ENCODE measurements around the gene IST1. TPM values are rescaled to one million over a fixed set of nuclear protein-coding genes. Genes with fewer than 3 reads are reported as not detected.

The IST1 gene
- total and polyA plus RNA-seq, 2 experiments from 2014 or later: 144 to 240 TPM

DNA sequence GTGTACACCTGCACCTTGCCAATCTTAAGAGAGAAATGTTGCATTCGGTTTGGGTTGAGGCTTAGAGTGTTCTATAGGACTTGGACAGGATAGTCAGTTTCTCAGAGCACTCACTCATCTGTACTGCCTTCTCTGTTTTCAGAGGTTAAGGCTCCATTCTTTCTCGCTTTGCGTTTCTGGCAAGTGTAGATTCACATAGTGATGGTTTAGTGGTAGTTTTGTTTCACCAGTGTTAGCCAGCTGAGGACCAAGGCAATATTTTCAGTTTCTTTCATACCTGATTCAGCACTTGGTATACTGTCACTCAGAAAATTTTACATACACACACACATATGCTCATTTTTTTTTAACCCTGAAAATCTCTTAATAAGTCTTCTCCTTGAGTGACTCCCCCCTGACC, 48.2 kb upstream of the IST1 start:
- TF ChIP-seq EZH2phosphoT487 (IDR thresholded peaks at IDR 0.05; ENCODE audit: low read depth, severe bottlenecking, unreplicated experiment): no peak
- TF ChIP-seq, protein P1, sequence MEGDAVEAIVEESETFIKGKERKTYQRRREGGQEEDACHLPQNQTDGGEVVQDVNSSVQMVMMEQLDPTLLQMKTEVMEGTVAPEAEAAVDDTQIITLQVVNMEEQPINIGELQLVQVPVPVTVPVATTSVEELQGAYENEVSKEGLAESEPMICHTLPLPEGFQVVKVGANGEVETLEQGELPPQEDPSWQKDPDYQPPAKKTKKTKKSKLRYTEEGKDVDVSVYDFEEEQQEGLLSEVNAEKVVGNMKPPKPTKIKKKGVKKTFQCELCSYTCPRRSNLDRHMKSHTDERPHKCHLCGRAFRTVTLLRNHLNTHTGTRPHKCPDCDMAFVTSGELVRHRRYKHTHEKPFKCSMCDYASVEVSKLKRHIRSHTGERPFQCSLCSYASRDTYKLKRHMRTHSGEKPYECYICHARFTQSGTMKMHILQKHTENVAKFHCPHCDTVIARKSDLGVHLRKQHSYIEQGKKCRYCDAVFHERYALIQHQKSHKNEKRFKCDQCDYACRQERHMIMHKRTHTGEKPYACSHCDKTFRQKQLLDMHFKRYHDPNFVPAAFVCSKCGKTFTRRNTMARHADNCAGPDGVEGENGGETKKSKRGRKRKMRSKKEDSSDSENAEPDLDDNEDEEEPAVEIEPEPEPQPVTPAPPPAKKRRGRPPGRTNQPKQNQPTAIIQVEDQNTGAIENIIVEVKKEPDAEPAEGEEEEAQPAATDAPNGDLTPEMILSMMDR (IDR thresholded peaks at IDR 0.05; ENCODE audit: poor library complexity): no peak
- TF ChIP-seq EZH2 (IDR thresholded peaks at IDR 0.05; ENCODE audit: borderline replicate concordance): no peak
- H3K36me3 ChIP-seq (replicated peaks; ENCODE audit: insufficient read depth, low read depth): no peaks in the 10 kb centered on the region
- H3K4me1 ChIP-seq (ENCODE audit: insufficient read depth): peaks cover 9% of the 10 kb centered on the region
- no peak overlapping the region for H2AFZ ChIP-seq
- 82% methylated on average over 3 of the region's 3 CpGs for WGBS (ENCODE audit: low lambda C conversion rate, missing lambda C conversion rate)
- no peaks in the 10 kb centered on the region for H3K9me3 ChIP-seq (ENCODE audit: low read depth)
- H4K20me1 ChIP-seq (ENCODE audit: insufficient read depth, poor library complexity, severe bottlenecking): peaks cover 3% of the 10 kb centered on the region
- peaks cover 27% of the 10 kb centered on the region for H3K79me2 ChIP-seq
- H3K9me2 ChIP-seq (replicated peaks; ENCODE audit: insufficient read depth): no peaks in the 10 kb centered on the region
- H3K27me3 ChIP-seq: no peaks in the 10 kb centered on the region
- peak overlapping the region; percentile 88 for H3K4me3 ChIP-seq
- no peak for DNase-seq (ENCODE audit: low spot score)
- peak overlapping the region; percentile 88 for H3K4me2 ChIP-seq
- H3K27ac ChIP-seq: no peak overlapping the region

DNA sequence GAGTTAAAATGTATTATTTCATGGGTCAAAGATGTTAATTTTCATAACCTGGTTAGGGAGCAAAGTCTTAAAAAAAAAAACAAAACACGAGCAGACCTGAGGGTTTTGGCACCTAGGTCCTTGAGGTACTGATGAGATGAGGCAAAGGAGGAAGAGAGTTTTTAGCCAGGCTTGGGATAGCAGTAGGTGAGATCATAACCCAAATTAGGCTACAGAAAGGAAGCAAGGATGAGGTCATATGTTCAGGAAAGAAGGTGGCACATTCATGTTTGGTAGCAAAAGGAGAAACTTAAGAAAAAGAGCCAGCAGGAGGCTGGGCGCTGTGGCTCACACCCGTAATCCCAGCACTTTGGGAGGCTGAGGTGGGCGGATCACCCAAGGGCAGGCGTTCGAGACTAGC, 46.7 kb upstream of the IST1 start:
- Histone ChIP-seq H3K9me2 (replicated peaks; ENCODE audit: insufficient read depth) (no peaks in the 10 kb centered on the region), H3K27ac (no peak overlapping the region), H3K79me2 (peaks cover 34% of the 10 kb centered on the region), H3K4me2 (no peak overlapping the region), H3K36me3 (replicated peaks; ENCODE audit: insufficient read depth, low read depth) (no peaks in the 10 kb centered on the region), H2AFZ (no peak overlapping the region), H3K4me1 (ENCODE audit: insufficient read depth) (peaks cover 9% of the 10 kb centered on the region), H4K20me1 (ENCODE audit: insufficient read depth, poor library complexity, severe bottlenecking) (peaks cover 3% of the 10 kb centered on the region), H3K27me3 (no peaks in the 10 kb centered on the region), H3K9me3 (ENCODE audit: low read depth) (no peaks in the 10 kb centered on the region), H3K4me3 (no peak overlapping the region)
- WGBS (ENCODE audit: low lambda C conversion rate, missing lambda C conversion rate): 81% methylated on average over 6 of the region's 6 CpGs
- TF ChIP-seq EZH2phosphoT487 (IDR thresholded peaks at IDR 0.05; ENCODE audit: low read depth, severe bottlenecking, unreplicated experiment): no peak
- TF ChIP-seq, protein P1 (IDR thresholded peaks at IDR 0.05; ENCODE audit: poor library complexity): no peak
- TF ChIP-seq EZH2 (IDR thresholded peaks at IDR 0.05; ENCODE audit: borderline replicate concordance): no peak
- DNase-seq (ENCODE audit: low spot score): no peak

DNA sequence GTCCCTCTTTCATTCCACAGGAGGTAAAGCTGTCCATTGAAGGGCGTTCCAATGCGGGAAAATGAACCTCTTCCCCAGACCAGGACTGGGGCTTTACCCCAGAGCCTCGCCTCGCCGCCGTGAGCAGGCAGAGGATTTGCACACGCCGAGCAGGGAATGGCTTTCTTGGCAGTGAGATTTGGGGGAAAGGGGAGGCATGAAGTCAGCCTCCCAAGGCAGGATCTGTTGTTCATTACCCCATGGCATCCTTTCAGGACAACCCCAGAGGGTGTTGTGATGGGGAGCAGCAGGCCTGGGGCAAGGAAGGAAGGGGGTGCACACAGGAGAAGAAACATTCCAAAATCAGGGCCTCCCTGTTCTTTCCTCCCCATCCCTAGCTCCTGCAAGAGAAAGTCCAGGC, 43.6 kb upstream of the IST1 start:
- Histone ChIP-seq H3K9me3 (ENCODE audit: low read depth) (no peaks in the 10 kb centered on the region), H3K79me2 (peaks cover 32% of the 10 kb centered on the region), H3K36me3 (replicated peaks; ENCODE audit: insufficient read depth, low read depth) (no peaks in the 10 kb centered on the region), H3K4me3 (no peak overlapping the region), H3K27ac (no peak overlapping the region), H3K27me3 (no peaks in the 10 kb centered on the region), H3K4me1 (ENCODE audit: insufficient read depth) (peaks cover 9% of the 10 kb centered on the region), H3K4me2 (no peak overlapping the region), H2AFZ (no peak overlapping the region), H4K20me1 (ENCODE audit: insufficient read depth, poor library complexity, severe bottlenecking) (peaks cover 3% of the 10 kb centered on the region), H3K9me2 (replicated peaks; ENCODE audit: insufficient read depth) (no peaks in the 10 kb centered on the region)
- DNase-seq (ENCODE audit: low spot score): no peak
- TF ChIP-seq EZH2phosphoT487 (IDR thresholded peaks at IDR 0.05; ENCODE audit: low read depth, severe bottlenecking, unreplicated experiment) (no peak), EZH2 (IDR thresholded peaks at IDR 0.05; ENCODE audit: borderline replicate concordance) (no peak)
- TF ChIP-seq, protein P1 (IDR thresholded peaks at IDR 0.05; ENCODE audit: poor library complexity): no peak
- WGBS (ENCODE audit: low lambda C conversion rate, missing lambda C conversion rate): 97% methylated on average over 8 of the region's 8 CpGs

DNA sequence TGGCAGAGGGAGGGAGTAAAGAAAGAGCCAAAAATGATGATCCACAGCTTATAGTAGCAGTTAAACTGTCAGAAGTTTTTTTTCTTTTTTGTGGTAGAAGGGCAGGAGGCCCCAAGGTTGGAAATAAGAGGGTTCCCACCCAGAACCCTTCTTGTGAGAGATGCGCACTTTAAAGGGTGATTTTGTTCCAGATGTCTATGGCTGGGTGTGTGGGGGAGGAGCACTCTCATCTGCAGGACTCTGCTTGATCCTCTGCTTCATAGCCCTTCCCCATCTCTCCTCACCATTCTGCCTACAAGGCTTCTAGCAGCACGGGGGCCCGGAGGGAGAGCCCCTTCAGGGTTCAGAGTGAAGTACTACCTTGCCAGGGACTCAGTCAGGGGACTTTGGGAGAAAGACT, 43.2 kb upstream of the IST1 start:
- H2AFZ ChIP-seq: no peak overlapping the region
- WGBS (ENCODE audit: low lambda C conversion rate, missing lambda C conversion rate): 96% methylated on average over 3 of the region's 3 CpGs
- no peak overlapping the region for H3K27ac ChIP-seq
- peaks cover 28% of the 10 kb centered on the region for H3K79me2 ChIP-seq
- peaks cover 5% of the 10 kb centered on the region for H3K4me1 ChIP-seq (ENCODE audit: insufficient read depth)
- no peaks in the 10 kb centered on the region for H3K27me3 ChIP-seq
- H3K4me3 ChIP-seq: no peak overlapping the region
- no peak for DNase-seq (ENCODE audit: low spot score)
- peaks cover 3% of the 10 kb centered on the region for H4K20me1 ChIP-seq (ENCODE audit: insufficient read depth, poor library complexity, severe bottlenecking)
- H3K36me3 ChIP-seq (replicated peaks; ENCODE audit: insufficient read depth, low read depth): no peaks in the 10 kb centered on the region
- H3K9me2 ChIP-seq (replicated peaks; ENCODE audit: insufficient read depth): no peaks in the 10 kb centered on the region
- TF ChIP-seq, protein P1 (IDR thresholded peaks at IDR 0.05; ENCODE audit: poor library complexity): no peak
- TF ChIP-seq EZH2 (IDR thresholded peaks at IDR 0.05; ENCODE audit: borderline replicate concordance) (no peak), EZH2phosphoT487 (IDR thresholded peaks at IDR 0.05; ENCODE audit: low read depth, severe bottlenecking, unreplicated experiment) (no peak)
- no peaks in the 10 kb centered on the region for H3K9me3 ChIP-seq (ENCODE audit: low read depth)
- no peak overlapping the region for H3K4me2 ChIP-seq
